OCI-LY3 (cell line): ENCODE results near the gene SLC2A4RG.

ENCODE experiments used
- H2AFZ ChIP-seq: fragments of 200-600, 300-600 bp; shearing (Covaris generic); 2 replicates; pipeline ENCODE4 v1.6.0; 2014; ENCODE audit warnings: antibody characterized with exemption, low read depth, low read length
- H3K27ac ChIP-seq: fragments of 200-600, 300-600 bp; sonication (generic); 2 replicates; pipeline ENCODE4 v1.5.1; 2014; ENCODE audit warnings: mild to moderate bottlenecking, low read length, moderate library complexity, mixed read lengths
- H3K27me3 ChIP-seq: fragments of 200-600, 300-600 bp; sonication (generic); 2 replicates; pipeline ENCODE4 v1.6.1; 2014; ENCODE audit warnings: low read depth, low read length, mixed read lengths
- H3K36me3 ChIP-seq: fragments of 200-600, 300-600 bp; sonication (generic); replicated peaks from 2 replicates; pipeline ENCODE3; 2014; ENCODE audit warnings: low read depth, low read length, mixed read lengths
- H3K4me1 ChIP-seq: fragments of 300-600, 200-600 bp; sonication (generic); 2 replicates; pipeline ENCODE4 v1.6.1; 2014; ENCODE audit warnings: low read length, mixed read lengths
- H3K4me2 ChIP-seq: fragments of 200-600, 300-600 bp; sonication (generic); 2 replicates; pipeline ENCODE4 v1.6.1; 2014; ENCODE audit warnings: low read length, mixed read lengths
- H3K4me3 ChIP-seq: fragments of 300-600, 200-600 bp; sonication (generic); 2 replicates; pipeline ENCODE4 v1.5.1; 2014; ENCODE audit warnings: antibody characterized with exemption, mild to moderate bottlenecking, low read length, moderate library complexity
- H3K79me2 ChIP-seq: fragments of 300-600, 200-600 bp; shearing (Covaris generic); 2 replicates; pipeline ENCODE4 v1.6.1; 2014; ENCODE audit warnings: mild to moderate bottlenecking, low read length, mixed read lengths
- H3K9ac ChIP-seq: fragments of 300-600, 200-600 bp; shearing (Covaris generic); 2 replicates; pipeline ENCODE4 v1.6.0; 2014; ENCODE audit warnings: mild to moderate bottlenecking, low read length, moderate library complexity
- H3K9me3 ChIP-seq: fragments of 200-600, 300-600 bp; shearing (Covaris generic); 2 replicates; pipeline ENCODE4 v1.6.1; 2014; ENCODE audit warnings: low read length, mixed read lengths; ENCODE audit not compliant: insufficient read depth
- H4K20me1 ChIP-seq: fragments of 200-600, 300-600 bp; sonication (generic); 2 replicates; pipeline ENCODE4 v1.6.1; 2016; ENCODE audit warnings: low read length, mixed read lengths; ENCODE audit not compliant: insufficient read depth
- EZH2phosphoT487 ChIP-seq: fragments of 200-600 bp; shearing (Covaris generic); IDR thresholded peaks from 2 replicates; pipeline ENCODE4 v1.6.1; 2018; ENCODE audit warnings: antibody characterized with exemption, mixed run types, low read depth
- TF ChIP-seq, protein P1 (sequence below): fragments of 200-600, 300-600 bp; sonication (generic); IDR thresholded peaks from 2 replicates; pipeline ENCODE4 v1.5.1; 2014; ENCODE audit warnings: antibody characterized with exemption, low read length, low read depth

Gene SLC2A4RG

DNA sequence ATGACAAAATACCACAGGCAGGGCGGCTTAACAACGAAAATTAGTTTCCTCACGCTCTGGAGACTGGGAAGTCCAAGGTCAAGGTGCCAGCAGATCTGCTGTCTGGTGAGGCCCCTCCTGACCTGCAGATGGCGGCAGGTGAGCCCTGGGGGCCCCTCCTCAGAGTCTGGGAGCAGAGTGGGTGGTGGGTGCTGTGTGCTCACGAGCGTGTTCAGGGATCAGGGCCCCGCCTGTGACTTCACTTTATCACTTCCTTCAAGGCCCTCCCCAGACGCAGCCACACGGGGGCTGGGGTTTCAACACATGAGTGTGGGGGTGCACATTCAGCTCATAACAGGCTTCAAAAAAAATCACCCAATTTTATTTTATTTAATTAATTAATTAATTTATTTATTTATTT, 39.3 kb downstream of the SLC2A4RG start:
- TF ChIP-seq EZH2phosphoT487 = no peak
- TF ChIP-seq, protein P1, sequence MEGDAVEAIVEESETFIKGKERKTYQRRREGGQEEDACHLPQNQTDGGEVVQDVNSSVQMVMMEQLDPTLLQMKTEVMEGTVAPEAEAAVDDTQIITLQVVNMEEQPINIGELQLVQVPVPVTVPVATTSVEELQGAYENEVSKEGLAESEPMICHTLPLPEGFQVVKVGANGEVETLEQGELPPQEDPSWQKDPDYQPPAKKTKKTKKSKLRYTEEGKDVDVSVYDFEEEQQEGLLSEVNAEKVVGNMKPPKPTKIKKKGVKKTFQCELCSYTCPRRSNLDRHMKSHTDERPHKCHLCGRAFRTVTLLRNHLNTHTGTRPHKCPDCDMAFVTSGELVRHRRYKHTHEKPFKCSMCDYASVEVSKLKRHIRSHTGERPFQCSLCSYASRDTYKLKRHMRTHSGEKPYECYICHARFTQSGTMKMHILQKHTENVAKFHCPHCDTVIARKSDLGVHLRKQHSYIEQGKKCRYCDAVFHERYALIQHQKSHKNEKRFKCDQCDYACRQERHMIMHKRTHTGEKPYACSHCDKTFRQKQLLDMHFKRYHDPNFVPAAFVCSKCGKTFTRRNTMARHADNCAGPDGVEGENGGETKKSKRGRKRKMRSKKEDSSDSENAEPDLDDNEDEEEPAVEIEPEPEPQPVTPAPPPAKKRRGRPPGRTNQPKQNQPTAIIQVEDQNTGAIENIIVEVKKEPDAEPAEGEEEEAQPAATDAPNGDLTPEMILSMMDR = 0 out of 2 replicates have a peak, but pooled peaks have one; percentile 6
- Histone ChIP-seq H3K4me2 (no peak overlapping the region), H3K9me3 (peaks cover 5% of the 10 kb centered on the region; the same call in 1 of the 2 replicates), H3K27me3 (no peaks in the 10 kb centered on the region), H3K4me1 (peaks cover 8% of the 10 kb centered on the region; the same call in 1 of the 2 replicates), H3K79me2 (no peaks in the 10 kb centered on the region), H2AFZ (no peak overlapping the region), H3K9ac (no peak overlapping the region), H3K27ac (no peak overlapping the region), H4K20me1 (no peaks in the 10 kb centered on the region), H3K4me3 (no peak overlapping the region), H3K36me3 (no peaks in the 10 kb centered on the region)

DNA sequence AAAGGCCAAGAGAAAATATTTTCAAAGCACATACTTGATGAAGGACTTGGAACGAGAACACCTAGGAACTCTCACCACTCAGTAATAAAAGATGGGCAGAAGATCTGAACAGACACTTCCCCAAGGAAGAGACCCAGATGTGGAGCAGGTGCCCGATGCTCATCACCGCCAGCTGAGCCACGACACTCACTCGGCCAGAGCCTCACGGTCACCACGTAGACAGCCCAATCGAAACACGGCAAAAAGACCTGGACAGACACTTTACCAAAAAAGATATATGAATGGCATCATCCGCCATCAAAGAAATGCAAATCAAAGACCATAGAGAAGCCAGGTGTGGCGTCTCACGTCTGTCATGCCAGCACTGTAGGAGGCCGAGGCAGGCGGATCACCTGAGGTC, 41.6 kb downstream of the SLC2A4RG start:
- Histone ChIP-seq H3K79me2 (no peaks in the 10 kb centered on the region), H3K4me3 (no peak overlapping the region), H2AFZ (no peak overlapping the region), H3K27ac (no peak overlapping the region), H3K4me2 (no peak overlapping the region), H3K4me1 (peaks cover 11% of the 10 kb centered on the region; the same call in 1 of the 2 replicates), H3K9ac (no peak overlapping the region), H3K27me3 (no peaks in the 10 kb centered on the region), H4K20me1 (no peaks in the 10 kb centered on the region), H3K36me3 (no peaks in the 10 kb centered on the region), H3K9me3 (peaks cover 5% of the 10 kb centered on the region; the same call in 1 of the 2 replicates)
- TF ChIP-seq EZH2phosphoT487 = no peak
- TF ChIP-seq, protein P1 = no peak

DNA sequence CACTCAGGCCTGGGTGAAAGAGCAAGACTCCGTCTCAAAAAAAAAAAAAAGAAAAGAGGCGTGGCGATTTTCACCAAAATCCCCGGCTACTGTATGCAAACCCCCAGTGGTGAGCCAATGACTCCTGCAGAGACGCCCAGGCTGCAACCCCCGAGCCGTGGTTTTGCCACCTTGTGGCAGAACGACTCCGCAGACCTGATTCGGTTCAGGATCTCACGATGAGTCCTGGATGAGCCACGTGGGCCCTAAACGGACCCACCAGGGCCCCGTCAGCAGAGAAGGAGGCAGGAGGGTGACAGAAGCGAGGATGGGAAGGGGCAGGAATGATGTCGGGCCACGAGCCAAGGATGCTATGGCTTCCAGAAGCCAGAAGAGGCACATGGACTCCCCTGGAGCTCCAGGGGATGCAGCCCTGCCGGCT, 42.5 kb downstream of the SLC2A4RG start:
- Histone ChIP-seq H3K4me2 (peak overlapping the region; percentile 50), H3K27me3 (no peaks in the 10 kb centered on the region), H3K4me1 (peaks cover 11% of the 10 kb centered on the region; the same call in 1 of the 2 replicates), H2AFZ (peak overlapping the region; percentile 26; the same call in 1 of the 2 replicates), H3K27ac (no peak overlapping the region), H3K4me3 (peak overlapping the region; percentile 35), H3K9me3 (peaks cover 5% of the 10 kb centered on the region; the same call in 1 of the 2 replicates), H3K36me3 (no peaks in the 10 kb centered on the region), H3K9ac (no peak overlapping the region), H3K79me2 (no peaks in the 10 kb centered on the region), H4K20me1 (no peaks in the 10 kb centered on the region)
- TF ChIP-seq, protein P1 = peak; percentile 44
- TF ChIP-seq EZH2phosphoT487 = no peak

DNA sequence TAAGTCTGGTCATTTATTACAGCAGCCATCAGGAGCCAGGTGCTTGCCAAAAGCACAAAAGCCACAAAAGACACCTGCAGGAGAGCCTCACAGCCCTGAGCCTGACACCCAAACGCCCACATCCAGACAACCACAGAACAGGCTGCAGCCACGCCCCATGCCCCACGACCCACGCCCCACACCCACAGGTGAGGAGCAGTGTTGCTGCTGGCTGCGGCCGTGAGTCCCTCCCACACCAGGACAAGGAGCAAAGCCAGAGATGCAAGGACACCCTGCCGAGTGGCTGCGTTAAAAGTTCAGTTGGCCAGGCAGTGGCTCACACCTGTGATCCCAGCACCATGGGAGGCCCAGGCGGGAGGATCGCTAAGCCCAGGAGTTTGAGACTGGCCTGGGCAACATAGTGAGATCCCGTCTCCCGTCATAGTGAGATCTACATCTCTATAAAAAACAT, 43.0 kb downstream of the SLC2A4RG start:
- H3K4me3 ChIP-seq = no peak overlapping the region
- peaks cover 2% of the 10 kb centered on the region; the same call in 1 of the 2 replicates for H3K9me3 ChIP-seq
- no peaks in the 10 kb centered on the region for H3K27me3 ChIP-seq
- H3K36me3 ChIP-seq = no peaks in the 10 kb centered on the region
- H3K4me2 ChIP-seq = peak overlapping the region; percentile 50; the same call in 1 of the 2 replicates
- no peak overlapping the region for H2AFZ ChIP-seq
- no peak for TF ChIP-seq EZH2phosphoT487
- TF ChIP-seq, protein P1 = no peak
- H3K79me2 ChIP-seq = no peaks in the 10 kb centered on the region
- H3K4me1 ChIP-seq = peaks cover 11% of the 10 kb centered on the region; the same call in 1 of the 2 replicates
- H4K20me1 ChIP-seq = no peaks in the 10 kb centered on the region
- no peak overlapping the region for H3K27ac ChIP-seq
- no peak overlapping the region for H3K9ac ChIP-seq
